ENCODE measurements around the gene YJEFN3. TPM values are rescaled to one million over a fixed set of nuclear protein-coding genes. Genes with fewer than 3 reads are reported as not detected.

YJEFN3 gene
- polyA plus RNA-seq, 1 donor (not counting 4 experiments of a cell fraction or from before 2014, with no cell fraction given), result 1.2 TPM

DNA sequence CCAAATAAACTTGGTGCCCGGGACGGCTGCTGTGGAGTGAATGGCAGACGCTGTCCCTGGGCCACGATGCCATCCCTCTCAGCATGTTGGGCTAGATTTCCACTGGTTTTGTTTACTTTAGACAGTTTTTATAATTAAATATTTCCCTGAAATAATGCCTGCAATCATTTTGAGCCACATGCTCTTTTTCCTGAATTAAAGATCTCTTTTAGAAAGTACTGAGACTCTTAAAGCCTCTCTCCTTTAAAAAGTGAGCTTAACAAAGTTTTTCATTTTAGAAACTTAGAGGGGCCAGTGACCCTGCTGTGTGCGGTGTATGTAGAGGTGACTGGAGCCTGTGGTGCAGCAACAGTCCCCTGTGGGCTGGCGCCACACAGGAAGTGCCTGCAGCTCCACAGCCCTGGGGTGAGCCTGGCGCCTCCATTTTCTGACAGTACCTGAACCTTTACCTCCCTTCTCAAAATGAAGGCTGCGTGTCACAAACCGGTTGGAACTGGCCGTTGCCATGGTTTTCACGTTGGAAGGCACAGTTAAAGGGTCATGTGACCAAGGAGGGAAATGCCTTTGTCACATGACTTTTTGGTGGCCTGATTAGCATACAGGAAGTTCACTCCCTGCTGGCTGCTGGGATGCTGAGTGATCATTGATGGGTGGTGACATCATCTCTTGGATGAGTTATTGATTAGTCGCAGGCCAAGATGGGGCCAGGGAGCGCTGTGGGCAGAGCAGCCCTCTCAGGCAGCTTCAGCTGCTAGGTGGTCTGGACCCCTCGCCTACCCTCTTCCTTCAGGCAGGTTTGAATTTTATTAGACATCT, 39.6 kb upstream of the YJEFN3 start:
- Histone ChIP-seq H3K27ac (ENCODE audit: control insufficient read depth, insufficient read depth, low read length) (peak overlapping the region; percentile 85), H3K9me3 (ENCODE audit: control insufficient read depth, low read depth, low read length) (no peaks in the 10 kb centered on the region), H3K4me3 (ENCODE audit: control insufficient read depth in 2 of 3, extremely low read depth in 1 of 3, insufficient read depth in 2 of 3, low read depth in 1 of 3, low read length in 3 of 3) (peak overlapping the region in 1 of 3 experiments; percentile 43), H3K27me3 (ENCODE audit: control insufficient read depth, extremely low read depth, insufficient read depth, low read length) (no peaks in the 10 kb centered on the region), H3K4me1 (ENCODE audit: control insufficient read depth, extremely low read depth, insufficient read depth, low read length) (peaks cover 55% of the 10 kb centered on the region), H4K20me1 (ENCODE audit: control insufficient read depth, extremely low read depth, insufficient read depth, low read length) (no peaks in the 10 kb centered on the region), H2AFZ (ENCODE audit: control insufficient read depth, low read length) (no peak overlapping the region), H3K36me3 (ENCODE audit: control insufficient read depth in 2 of 2, extremely low read depth in 1 of 2, insufficient read depth in 2 of 2, low read length in 2 of 2) (peaks cover 23 to 24% of the 10 kb centered on the region in 2 experiments), H3K79me2 (ENCODE audit: control insufficient read depth, insufficient read depth, low read length) (peaks cover 56% of the 10 kb centered on the region), H3K9me1 (ENCODE audit: control insufficient read depth, extremely low read depth, insufficient read depth, low read length) (no peaks in the 10 kb centered on the region), H3K4me2 (ENCODE audit: control insufficient read depth, extremely low read depth, insufficient read depth, low read depth, low read length) (peak overlapping the region; percentile 77), H3K9ac (ENCODE audit: control insufficient read depth, extremely low read depth, insufficient read depth, low read length) (peak overlapping the region; percentile 75)
- DNase-seq (ENCODE audit: low read depth, low spot score) (peak; percentile 90), FAIRE-seq (peak; percentile 98)
- TF ChIP-seq, protein P1, sequence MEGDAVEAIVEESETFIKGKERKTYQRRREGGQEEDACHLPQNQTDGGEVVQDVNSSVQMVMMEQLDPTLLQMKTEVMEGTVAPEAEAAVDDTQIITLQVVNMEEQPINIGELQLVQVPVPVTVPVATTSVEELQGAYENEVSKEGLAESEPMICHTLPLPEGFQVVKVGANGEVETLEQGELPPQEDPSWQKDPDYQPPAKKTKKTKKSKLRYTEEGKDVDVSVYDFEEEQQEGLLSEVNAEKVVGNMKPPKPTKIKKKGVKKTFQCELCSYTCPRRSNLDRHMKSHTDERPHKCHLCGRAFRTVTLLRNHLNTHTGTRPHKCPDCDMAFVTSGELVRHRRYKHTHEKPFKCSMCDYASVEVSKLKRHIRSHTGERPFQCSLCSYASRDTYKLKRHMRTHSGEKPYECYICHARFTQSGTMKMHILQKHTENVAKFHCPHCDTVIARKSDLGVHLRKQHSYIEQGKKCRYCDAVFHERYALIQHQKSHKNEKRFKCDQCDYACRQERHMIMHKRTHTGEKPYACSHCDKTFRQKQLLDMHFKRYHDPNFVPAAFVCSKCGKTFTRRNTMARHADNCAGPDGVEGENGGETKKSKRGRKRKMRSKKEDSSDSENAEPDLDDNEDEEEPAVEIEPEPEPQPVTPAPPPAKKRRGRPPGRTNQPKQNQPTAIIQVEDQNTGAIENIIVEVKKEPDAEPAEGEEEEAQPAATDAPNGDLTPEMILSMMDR (optimal IDR thresholded peaks at IDR 0.05 in 1 of 3, IDR thresholded peaks at IDR 0.05 in 1 of 3, conservative IDR thresholded peaks at IDR 0.05 in 1 of 3; ENCODE audit: extremely low read depth in 1 of 3, insufficient read depth in 2 of 3, low read length in 3 of 3), result no peak
- TF ChIP-seq EZH2 (IDR thresholded peaks at IDR 0.05; ENCODE audit: low read length), result no peak
- dilution Hi-C loops (cut with MboI; ENCODE audit: extremely low pct_ligation_motif_present, low sequenced_read_pairs), result no loop called here

DNA sequence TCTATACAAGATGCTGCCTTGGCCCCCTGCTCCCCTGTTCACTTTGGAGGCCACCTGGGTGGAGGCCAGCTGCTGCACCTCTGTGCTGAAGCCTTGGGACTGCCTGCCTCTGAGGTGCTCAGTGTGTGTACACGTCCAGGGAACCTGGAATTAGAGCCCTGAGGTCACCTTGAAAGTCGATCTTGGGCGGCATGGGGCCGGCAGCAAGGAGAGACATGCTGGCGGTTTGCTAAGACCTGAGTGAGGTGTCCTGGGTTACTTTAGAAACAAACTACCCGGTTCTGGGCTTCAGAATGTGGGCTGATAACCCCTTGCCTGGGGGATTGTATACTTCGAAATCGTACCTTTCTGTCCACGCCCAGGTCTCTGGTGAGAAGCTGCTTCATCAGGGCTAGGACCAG, 38.9 kb upstream of the YJEFN3 start:
- Histone ChIP-seq H3K9me1 (ENCODE audit: control insufficient read depth, extremely low read depth, insufficient read depth, low read length) (no peaks in the 10 kb centered on the region), H3K9me3 (ENCODE audit: control insufficient read depth, low read depth, low read length) (no peaks in the 10 kb centered on the region), H3K4me1 (ENCODE audit: control insufficient read depth, extremely low read depth, insufficient read depth, low read length) (peaks cover 55% of the 10 kb centered on the region), H3K79me2 (ENCODE audit: control insufficient read depth, insufficient read depth, low read length) (peaks cover 59% of the 10 kb centered on the region), H3K27me3 (ENCODE audit: control insufficient read depth, extremely low read depth, insufficient read depth, low read length) (no peaks in the 10 kb centered on the region), H3K27ac (ENCODE audit: control insufficient read depth, insufficient read depth, low read length) (peak overlapping the region; percentile 85), H3K36me3 (ENCODE audit: control insufficient read depth in 2 of 2, extremely low read depth in 1 of 2, insufficient read depth in 2 of 2, low read length in 2 of 2) (peaks cover 28 to 31% of the 10 kb centered on the region in 2 experiments), H2AFZ (ENCODE audit: control insufficient read depth, low read length) (no peak overlapping the region), H3K9ac (ENCODE audit: control insufficient read depth, extremely low read depth, insufficient read depth, low read length) (peak overlapping the region; percentile 75), H4K20me1 (ENCODE audit: control insufficient read depth, extremely low read depth, insufficient read depth, low read length) (no peaks in the 10 kb centered on the region), H3K4me2 (ENCODE audit: control insufficient read depth, extremely low read depth, insufficient read depth, low read depth, low read length) (peak overlapping the region; percentile 77), H3K4me3 (ENCODE audit: control insufficient read depth in 2 of 3, extremely low read depth in 1 of 3, insufficient read depth in 2 of 3, low read depth in 1 of 3, low read length in 3 of 3) (peak overlapping the region in 1 of 3 experiments; percentile 9)
- DNase-seq (ENCODE audit: low read depth, low spot score), result no peak
- dilution Hi-C loops (cut with MboI; ENCODE audit: extremely low pct_ligation_motif_present, low sequenced_read_pairs), result no loop called here
- TF ChIP-seq EZH2 (IDR thresholded peaks at IDR 0.05; ENCODE audit: low read length), result no peak
- TF ChIP-seq, protein P1 (optimal IDR thresholded peaks at IDR 0.05 in 1 of 3, IDR thresholded peaks at IDR 0.05 in 1 of 3, conservative IDR thresholded peaks at IDR 0.05 in 1 of 3; ENCODE audit: extremely low read depth in 1 of 3, insufficient read depth in 2 of 3, low read length in 3 of 3), result no peak
- no peak for FAIRE-seq
